Panc1 (cell line): Measurements from ENCODE around the gene WWTR1. TPM values are rescaled to one million over a fixed set of nuclear protein-coding genes. Genes with fewer than 3 reads are reported as not detected.

Experiments used
- ATAC-seq: fragments of 200-7000 bp; cut with Tn5 transposase; 2 replicates; pipeline ENCODE4 v1.9.1; 2020; ENCODE audit warnings: mild to moderate bottlenecking, moderate library complexity
- BruUV-seq: library from RNA; stranded (reverse); fragments of 400-500 nt; replicated peaks from 2 replicates; lab custom pipeline; 2021; lab: Mats Ljungman, UMichigan
- CTCF ChIA-PET: fragments of 300-600 bp; sonication (Branson Sonifier 250); formaldehyde crosslinking; loops from one replicate; lab custom pipeline; 2022; ENCODE audit warnings: antibody characterized with exemption; lab: Charles Lee
- POLR2A ChIA-PET: fragments of 300-600 bp; sonication (Branson Sonifier 250); formaldehyde crosslinking; loops from one replicate; lab custom pipeline; 2022; ENCODE audit warnings: antibody characterized with exemption; lab: Charles Lee
- DNase-seq: peaks from one replicate; pipeline ENCODE4 v3.0.0-alpha.2; 2010; ENCODE audit warnings: low read depth, low spot score
- H3K27ac ChIP-seq: 2 replicates; pipeline ENCODE4 v1.5.1; 2011; ENCODE audit warnings: mild to moderate bottlenecking, low read length, inconsistent platforms
- H3K27me3 ChIP-seq: fragments of 200-500 bp; sonication (Bioruptor generic); 2 replicates; pipeline ENCODE4 v1.6.0; 2014; ENCODE audit warnings: low read length, inconsistent platforms; ENCODE audit not compliant: control insufficient read depth, insufficient read depth
- H3K36me3 ChIP-seq: fragments of 200-500 bp; sonication (Bioruptor generic); 2 replicates; pipeline ENCODE4 v1.5.1; 2014; ENCODE audit warnings: inconsistent platforms, mild to moderate bottlenecking, low read length, moderate library complexity; ENCODE audit not compliant: control insufficient read depth, insufficient read depth
- H3K4me1 ChIP-seq: 2 replicates; pipeline ENCODE4 v1.5.1; 2011; ENCODE audit warnings: inconsistent platforms, mild to moderate bottlenecking, low read length, moderate library complexity; ENCODE audit not compliant: control insufficient read depth, insufficient read depth
- H3K4me3 ChIP-seq, 2 experiments: 2 replicates each; pipeline ENCODE4 v1.5.1; 2011 to 2012; ENCODE audit warnings: low read depth in 2 of 2, low read length in 2 of 2, mild to moderate bottlenecking in 2 of 2, inconsistent platforms in 1 of 2, moderate library complexity in 1 of 2
- H3K9me3 ChIP-seq: fragments of 200-500 bp; sonication (Bioruptor generic); 2 replicates; pipeline ENCODE4 v1.5.1; 2014; ENCODE audit warnings: low read depth, mild to moderate bottlenecking, inconsistent platforms, low read length, moderate library complexity; ENCODE audit not compliant: control insufficient read depth, insufficient read depth
- POLR2AphosphoS5 ChIP-seq: IDR thresholded peaks from 2 replicates; pipeline ENCODE4 v1.6.1; 2012; ENCODE audit warnings: mild to moderate bottlenecking, low read depth, low read length, moderate library complexity
- REST ChIP-seq, 2 experiments: IDR thresholded peaks; 2 replicates each; pipeline ENCODE4 v1.6.1; 2011 to 2012; ENCODE audit warnings: low read depth in 2 of 2, control low read depth in 1 of 2, low read length in 1 of 2, mild to moderate bottlenecking in 1 of 2, moderate library complexity in 1 of 2; ENCODE audit not compliant: insufficient read depth in 1 of 2
- SIN3A ChIP-seq: IDR thresholded peaks from 2 replicates; pipeline ENCODE4 v1.6.1; 2012; ENCODE audit warnings: low read depth, mild to moderate bottlenecking, low read length, moderate library complexity, borderline replicate concordance; ENCODE audit not compliant: insufficient read depth
- TCF7L2 ChIP-seq: IDR thresholded peaks from 2 replicates; pipeline ENCODE4 v1.6.1; 2011; ENCODE audit warnings: mild to moderate bottlenecking, low read depth, low read length, inconsistent platforms
- in situ Hi-C: cut with HindIII; loops from 2 replicates; pipeline ENCODE4 v1.10.0; 2016; ENCODE audit warnings: low sequenced_read_pairs, low pct_unique_long_range_greater_than_20kb
- intact Hi-C: fragments of 100-400 bp; cut with micrococcal nuclease; formaldehyde crosslinking; loops from one replicate; pipeline ENCODE4 v1.10.0; 2022; ENCODE audit not compliant: unreplicated experiment
- total RNA-seq: library from RNA; stranded (reverse); gene quantifications from one replicate; pipeline ENCODE4 v1.2.1, GENCODE V29; 2021; ENCODE audit not compliant: unreplicated experiment
- TF ChIP-seq, protein P1 (sequence below): fragments of 450-650 bp; IDR thresholded peaks from 2 replicates; pipeline ENCODE4 v1.5.1; 2017; ENCODE audit warnings: mild to moderate bottlenecking

The WWTR1 gene
- total RNA-seq, 1 experiment from 2014 or later: 298 TPM

DNA sequence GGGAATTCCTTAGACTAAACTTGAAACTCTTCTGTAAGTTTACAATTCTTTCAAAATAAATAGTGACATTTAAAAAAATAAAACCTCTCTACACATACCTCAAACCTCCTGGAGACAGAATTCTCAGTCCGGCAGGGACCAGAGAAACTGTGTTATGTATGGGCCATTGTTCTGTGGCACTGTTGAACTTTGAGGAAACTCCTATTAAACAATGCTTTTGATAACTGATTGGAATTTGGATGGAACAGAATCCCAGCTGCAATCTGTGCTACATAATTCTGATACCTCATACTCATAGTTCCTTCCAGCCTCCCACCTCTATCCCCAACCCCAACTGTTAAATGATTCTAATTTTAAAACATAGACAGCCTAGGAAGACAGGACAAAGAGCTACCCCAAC lies 98.3 kb downstream of the WWTR1 start:
- H3K4me3 ChIP-seq: no peak overlapping the region
- intact Hi-C loops (no loop called here), in situ Hi-C loops (no loop called here)
- DNase-seq (no peak), ATAC-seq (no peak)
- H3K4me1 ChIP-seq: peaks cover 99% of the 10 kb centered on the region
- no TSS peak for BruUV-seq
- ChIA-PET CTCF (no interaction called here), POLR2A (interaction anchor here (1.0 kb wide), 2 partner anchors 9 to 13 kb away, joined by 3 to 5 read pairs; no protein-coding TSS in a partner anchor)
- H3K9me3 ChIP-seq: no peaks in the 10 kb centered on the region
- H3K36me3 ChIP-seq: peaks cover 8% of the 10 kb centered on the region; the same call in 1 of the 2 replicates
- TF ChIP-seq SIN3A (no peak), REST (IDR thresholded peaks at IDR 0.05; ENCODE audit: insufficient read depth in 1 of 2, low read depth in 2 of 2, low read length in 1 of 2) (no peak), POLR2AphosphoS5 (no peak; the same call in 1 of the 2 replicates), TCF7L2 (no peak)
- TF ChIP-seq, protein P1, sequence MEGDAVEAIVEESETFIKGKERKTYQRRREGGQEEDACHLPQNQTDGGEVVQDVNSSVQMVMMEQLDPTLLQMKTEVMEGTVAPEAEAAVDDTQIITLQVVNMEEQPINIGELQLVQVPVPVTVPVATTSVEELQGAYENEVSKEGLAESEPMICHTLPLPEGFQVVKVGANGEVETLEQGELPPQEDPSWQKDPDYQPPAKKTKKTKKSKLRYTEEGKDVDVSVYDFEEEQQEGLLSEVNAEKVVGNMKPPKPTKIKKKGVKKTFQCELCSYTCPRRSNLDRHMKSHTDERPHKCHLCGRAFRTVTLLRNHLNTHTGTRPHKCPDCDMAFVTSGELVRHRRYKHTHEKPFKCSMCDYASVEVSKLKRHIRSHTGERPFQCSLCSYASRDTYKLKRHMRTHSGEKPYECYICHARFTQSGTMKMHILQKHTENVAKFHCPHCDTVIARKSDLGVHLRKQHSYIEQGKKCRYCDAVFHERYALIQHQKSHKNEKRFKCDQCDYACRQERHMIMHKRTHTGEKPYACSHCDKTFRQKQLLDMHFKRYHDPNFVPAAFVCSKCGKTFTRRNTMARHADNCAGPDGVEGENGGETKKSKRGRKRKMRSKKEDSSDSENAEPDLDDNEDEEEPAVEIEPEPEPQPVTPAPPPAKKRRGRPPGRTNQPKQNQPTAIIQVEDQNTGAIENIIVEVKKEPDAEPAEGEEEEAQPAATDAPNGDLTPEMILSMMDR: no peak
- peak overlapping the region; percentile 100 for H3K27ac ChIP-seq
- no peaks in the 10 kb centered on the region for H3K27me3 ChIP-seq

- peaks cover 96% of the 10 kb centered on the region for H3K4me1 ChIP-seq
- H3K27ac ChIP-seq: peak overlapping the region; percentile 100
- peaks cover 11% of the 10 kb centered on the region for H3K36me3 ChIP-seq
- BruUV-seq: no TSS peak
- in situ Hi-C loops: no loop called here
- no peaks in the 10 kb centered on the region for H3K27me3 ChIP-seq
- H3K4me3 ChIP-seq: no peak overlapping the region
- DNase-seq (no peak), ATAC-seq (peak; percentile 75)
- intact Hi-C loops: no loop called here
- ChIA-PET POLR2A (interaction anchor here (0.7 to 2.5 kb wide), 5 partner anchors 12 to 180 kb away, joined by 3 to 7 read pairs (median 5); no protein-coding TSS in a partner anchor), CTCF (interaction anchor here (0.6 kb wide), 1 partner anchor 607 kb away, joined by 6 read pairs; no protein-coding TSS in a partner anchor)
- no peak for TF ChIP-seq SIN3A
- TF ChIP-seq, protein P1: no peak
- TF ChIP-seq POLR2AphosphoS5: no peak; the same call in 1 of the 2 replicates
- TF ChIP-seq REST (IDR thresholded peaks at IDR 0.05; ENCODE audit: insufficient read depth in 1 of 2, low read depth in 2 of 2, low read length in 1 of 2): no peak
- TF ChIP-seq TCF7L2: no peak
- no peaks in the 10 kb centered on the region for H3K9me3 ChIP-seq
Measured at GRCh38 chr3:149555927-149556326, 101.9 kb downstream of the WWTR1 start.
